Fibroblast of lung (primary cell): ENCODE data around the gene GPR176. TPM values are rescaled to one million over a fixed set of nuclear protein-coding genes. Genes with fewer than 3 reads are reported as not detected.

Source experiments
- DNase-seq, 2 donors: peaks; one replicate each; pipeline versions ENCODE4 v3.0.0 to v3.0.0-alpha.2; 2010; ENCODE audit warnings: low read depth in 2 of 2
- H2AFZ ChIP-seq: 2 replicates; pipeline ENCODE4 v1.5.1; 2012; ENCODE audit warnings: low read length, control low read depth, inconsistent platforms
- H3K27ac ChIP-seq: 2 replicates; pipeline ENCODE4 v1.5.1; 2011; ENCODE audit warnings: low read length, control low read depth; ENCODE audit not compliant: insufficient read depth
- H3K27me3 ChIP-seq: 2 replicates; pipeline ENCODE4 v1.5.1; 2011; ENCODE audit warnings: mild to moderate bottlenecking, low read length; ENCODE audit not compliant: control insufficient read depth, insufficient read depth
- H3K36me3 ChIP-seq: 2 replicates; pipeline ENCODE4 v1.5.1; 2011; ENCODE audit warnings: low read length; ENCODE audit not compliant: control insufficient read depth, insufficient read depth
- H3K4me1 ChIP-seq: 2 replicates; pipeline ENCODE4 v1.5.1; 2011; ENCODE audit warnings: low read length; ENCODE audit not compliant: control insufficient read depth, insufficient read depth; ENCODE audit errors: extremely low read depth
- H3K4me2 ChIP-seq: 2 replicates; pipeline ENCODE4 v1.5.1; 2011; ENCODE audit warnings: low read length, control low read depth; ENCODE audit not compliant: insufficient read depth; ENCODE audit errors: extremely low read depth
- H3K4me3 ChIP-seq, 4 experiments: fragments of 200-600 bp in 1 of 4; sonication (generic) in 1 of 4; replicated peaks in 1 of 4; 2 replicates each; pipeline ENCODE4 v1.5.1; 2011 to 2016; ENCODE audit warnings: low read length in 4 of 4, low read depth in 3 of 4, mild to moderate bottlenecking in 3 of 4, control low read depth in 2 of 4, inconsistent platforms in 1 of 4, mixed read lengths in 1 of 4; ENCODE audit not compliant: insufficient read depth in 1 of 4; ENCODE audit errors: control extremely low read depth in 1 of 4
- H3K79me2 ChIP-seq: 2 replicates; pipeline ENCODE4 v1.5.1; 2012; ENCODE audit warnings: mild to moderate bottlenecking, low read length, inconsistent platforms; ENCODE audit not compliant: control insufficient read depth, insufficient read depth
- H3K9ac ChIP-seq: 2 replicates; pipeline ENCODE4 v1.5.1; 2011; ENCODE audit warnings: mild to moderate bottlenecking, low read length, control low read depth; ENCODE audit not compliant: insufficient read depth
- H3K9me3 ChIP-seq: 2 replicates; pipeline ENCODE4 v1.5.1; 2012; ENCODE audit warnings: low read depth, low read length; ENCODE audit not compliant: control insufficient read depth, insufficient read depth
- H4K20me1 ChIP-seq: 2 replicates; pipeline ENCODE4 v1.5.1; 2011; ENCODE audit warnings: low read length; ENCODE audit not compliant: control insufficient read depth, insufficient read depth; ENCODE audit errors: extremely low read depth
- CTCF ChIP-seq, 2 donors: IDR thresholded peaks in 1 of 2; conservative IDR thresholded peaks in 1 of 2; 1 replicate in 1 of 2; 2 replicates in 1 of 2; pipeline ENCODE4 v1.5.1; 2011 to 2012; ENCODE audit warnings: low read length in 2 of 2, control low read depth in 1 of 2, inconsistent platforms in 1 of 2, low read depth in 1 of 2, mild to moderate bottlenecking in 1 of 2
- EZH2 ChIP-seq: IDR thresholded peaks from 2 replicates; pipeline ENCODE4 v1.5.1; 2012; ENCODE audit warnings: low read length, control low read depth, mild to moderate bottlenecking; ENCODE audit errors: missing control alignments
- polyA plus RNA-seq, 2 donors: library from polyadenylated mRNA; depleted of rRNA in 1 of 2; stranded (reverse) in 1 of 2; unstranded in 1 of 2; fragments of >200 nt; gene quantifications; 2 replicates each; pipeline ENCODE4 v1.2.1, GENCODE V29; 2011 to 2012; ENCODE audit warnings: missing spikeins in 1 of 2
- total RNA-seq: library from RNA; depleted of rRNA; stranded (reverse); fragments of >200 nt; gene quantifications from 2 replicates; pipeline ENCODE4 v1.2.1, GENCODE V29; 2014

Gene GPR176
- total and polyA plus RNA-seq, 2 donors (not counting 1 experiment from before 2014, with no cell fraction given): 124 to 179 TPM

GRCh38 chr15:39837454-39837853 is 82.6 kb downstream of the GPR176 start:
- no peaks in the 10 kb centered on the region for H4K20me1 ChIP-seq
- H3K4me1 ChIP-seq: peaks cover 11% of the 10 kb centered on the region
- no peak overlapping the region for H3K4me2 ChIP-seq
- peaks cover 44% of the 10 kb centered on the region for H3K79me2 ChIP-seq
- TF ChIP-seq EZH2 (no peak), CTCF (conservative IDR thresholded peaks at IDR 0.05 in 1 of 2, IDR thresholded peaks at IDR 0.05 in 1 of 2; ENCODE audit: low read depth in 1 of 2, low read length in 2 of 2) (no peak)
- H3K4me3 ChIP-seq: no peak overlapping the region
- H2AFZ ChIP-seq: no peak overlapping the region
- H3K9me3 ChIP-seq: no peaks in the 10 kb centered on the region
- H3K27ac ChIP-seq: no peak overlapping the region
- no peak for DNase-seq
- H3K27me3 ChIP-seq: no peaks in the 10 kb centered on the region
- H3K36me3 ChIP-seq: no peaks in the 10 kb centered on the region
- no peak overlapping the region for H3K9ac ChIP-seq

GRCh38 chr15:39835550-39835949 is 84.5 kb downstream of the GPR176 start:
- no peak overlapping the region for H3K4me2 ChIP-seq
- no peak overlapping the region for H3K27ac ChIP-seq
- H3K36me3 ChIP-seq: no peaks in the 10 kb centered on the region
- no peak for DNase-seq
- H3K4me3 ChIP-seq: no peak overlapping the region
- H3K27me3 ChIP-seq: no peaks in the 10 kb centered on the region
- H2AFZ ChIP-seq: no peak overlapping the region
- H4K20me1 ChIP-seq: no peaks in the 10 kb centered on the region
- TF ChIP-seq CTCF (conservative IDR thresholded peaks at IDR 0.05 in 1 of 2, IDR thresholded peaks at IDR 0.05 in 1 of 2; ENCODE audit: low read depth in 1 of 2, low read length in 2 of 2) (no peak), EZH2 (no peak)
- H3K4me1 ChIP-seq: peaks cover 11% of the 10 kb centered on the region
- peaks cover 45% of the 10 kb centered on the region for H3K79me2 ChIP-seq
- no peaks in the 10 kb centered on the region for H3K9me3 ChIP-seq
- no peak overlapping the region for H3K9ac ChIP-seq

GRCh38 chr15:39834256-39834655 is 85.8 kb downstream of the GPR176 start:
- H3K4me2 ChIP-seq: no peak overlapping the region
- peak overlapping the region; percentile 68 for H3K27ac ChIP-seq
- DNase-seq: peak; percentile 62 to 68
- H3K79me2 ChIP-seq: peaks cover 52% of the 10 kb centered on the region
- no peak for TF ChIP-seq EZH2
- TF ChIP-seq CTCF (conservative IDR thresholded peaks at IDR 0.05 in 1 of 2, IDR thresholded peaks at IDR 0.05 in 1 of 2; ENCODE audit: low read depth in 1 of 2, low read length in 2 of 2): no peak
- no peaks in the 10 kb centered on the region for H3K27me3 ChIP-seq
- H3K4me3 ChIP-seq: no peak overlapping the region
- no peak overlapping the region for H3K9ac ChIP-seq
- no peaks in the 10 kb centered on the region for H4K20me1 ChIP-seq
- H3K9me3 ChIP-seq: no peaks in the 10 kb centered on the region
- no peak overlapping the region for H2AFZ ChIP-seq
- H3K36me3 ChIP-seq: no peaks in the 10 kb centered on the region
- H3K4me1 ChIP-seq: peaks cover 15% of the 10 kb centered on the region
